ENCODE data around the gene OR51T1.

OR51T1 gene

GRCh38 chr11:4924239-4924638, 42.5 kb downstream of the OR51T1 start, which contains the start of gene OR51G1:
TSS of gene OR51G1 (minus strand) at chr11:4924339. CDS start at chr11:4924339, 0 bp downstream.
- in situ Hi-C loops (cut with MboI; ENCODE audit: low sequenced_read_pairs) = no loop called here

GRCh38 chr11:4926608-4927007, 44.9 kb downstream of the OR51T1 start:
- in situ Hi-C loops (cut with MboI; ENCODE audit: low sequenced_read_pairs) = no loop called here
